GM18873 (cell line): ENCODE data around the gene WNT2.
"Not testable (repeated sequence)": the region's sequence is repeated elsewhere in the genome, so short reads cannot be mapped to it uniquely, and the experiment has no call there.

Experiments
- ATAC-seq: cut with Tn5 transposase; IDR thresholded peaks from one replicate; pipeline ENCODE4 v1.9.1; 2021; ENCODE audit warnings: mild to moderate bottlenecking, moderate library complexity, moderate number of reproducible peaks; ENCODE audit not compliant: unreplicated experiment, low FRiP score

WNT2 gene

DNA sequence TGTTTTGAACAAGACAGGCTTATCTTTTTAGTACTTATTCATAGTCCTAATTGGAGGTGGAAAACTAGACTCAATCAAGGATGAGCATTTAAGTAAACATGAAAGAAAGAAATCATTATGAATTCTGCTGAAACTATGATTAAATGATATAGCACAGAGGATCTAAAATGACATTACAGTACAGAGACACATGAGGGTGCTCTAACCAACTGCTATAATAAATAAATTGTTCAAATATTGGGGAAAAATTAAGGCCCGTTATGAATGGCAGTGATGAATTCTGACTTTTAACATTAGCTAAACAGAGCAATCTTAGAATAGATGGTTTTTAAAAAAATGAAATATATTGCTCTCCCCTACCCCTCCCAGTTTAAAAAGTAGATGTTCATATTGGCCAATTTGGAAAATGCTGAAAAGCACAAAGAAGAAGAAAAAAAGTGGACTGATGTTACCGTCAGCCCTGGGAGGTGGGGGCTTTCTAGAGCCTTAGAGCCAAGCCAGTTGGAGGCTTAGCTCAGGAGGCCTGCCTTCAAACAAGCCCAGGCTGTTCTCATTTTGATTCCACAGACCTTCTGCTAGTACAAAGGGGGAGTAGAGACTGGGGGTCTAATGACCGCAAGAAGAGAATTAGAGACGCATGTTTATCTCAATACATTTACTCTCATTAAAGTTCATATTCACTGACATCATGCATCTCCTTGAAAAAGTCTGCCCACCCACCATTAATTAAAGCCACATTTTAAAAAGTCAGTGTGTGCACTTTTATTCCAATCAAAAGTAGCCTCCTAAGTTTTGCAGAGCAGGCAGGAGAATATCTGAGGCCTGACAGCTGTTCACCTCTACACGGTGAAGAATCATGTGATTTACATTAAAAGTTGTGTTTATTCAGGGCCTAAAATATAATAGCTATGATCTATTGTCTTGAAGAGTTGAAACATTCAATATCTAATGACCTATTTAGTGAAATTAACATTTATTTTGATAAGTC is 10.0 kb downstream of the WNT2 start:
- ATAC-seq = no peak

DNA sequence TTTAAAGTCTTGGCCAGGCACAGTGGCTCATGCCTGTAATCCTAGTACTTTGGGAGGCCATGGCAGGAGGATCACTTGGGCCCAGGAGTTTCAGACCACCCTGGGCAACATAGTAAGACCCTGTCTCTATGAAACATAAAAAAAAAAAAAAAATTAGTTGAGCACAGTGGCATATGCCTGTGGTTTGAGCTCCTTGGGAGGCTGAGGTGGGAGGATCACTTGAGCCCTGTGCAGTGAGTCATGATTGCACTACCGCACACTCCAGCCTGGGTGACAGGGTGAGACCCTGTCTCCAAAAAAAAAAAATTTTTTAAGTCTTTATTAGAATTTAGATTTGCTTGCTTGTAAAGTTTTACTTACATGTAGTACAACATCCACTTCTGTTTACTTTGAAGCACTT is 14.0 kb downstream of the WNT2 start:
- ATAC-seq = no peak

DNA sequence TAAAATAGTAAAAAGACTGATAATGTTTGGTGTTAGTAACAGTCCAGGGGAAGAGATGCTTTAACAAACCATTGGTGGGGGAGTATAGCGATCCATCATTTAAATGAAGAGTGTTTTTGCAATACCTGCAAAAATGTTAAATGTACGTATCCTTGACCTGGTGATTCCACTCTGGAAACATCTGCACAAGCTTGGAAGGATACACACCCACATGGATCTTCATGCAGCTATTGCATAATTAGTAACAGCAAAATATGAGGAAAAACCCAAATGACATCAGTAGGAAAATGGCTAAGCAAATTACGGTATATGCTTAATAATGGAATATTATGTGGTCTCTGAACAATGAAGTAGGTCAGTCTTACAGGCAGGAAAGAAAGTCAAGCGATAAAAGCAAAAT is 20.5 kb downstream of the WNT2 start:
- no peak for ATAC-seq

DNA sequence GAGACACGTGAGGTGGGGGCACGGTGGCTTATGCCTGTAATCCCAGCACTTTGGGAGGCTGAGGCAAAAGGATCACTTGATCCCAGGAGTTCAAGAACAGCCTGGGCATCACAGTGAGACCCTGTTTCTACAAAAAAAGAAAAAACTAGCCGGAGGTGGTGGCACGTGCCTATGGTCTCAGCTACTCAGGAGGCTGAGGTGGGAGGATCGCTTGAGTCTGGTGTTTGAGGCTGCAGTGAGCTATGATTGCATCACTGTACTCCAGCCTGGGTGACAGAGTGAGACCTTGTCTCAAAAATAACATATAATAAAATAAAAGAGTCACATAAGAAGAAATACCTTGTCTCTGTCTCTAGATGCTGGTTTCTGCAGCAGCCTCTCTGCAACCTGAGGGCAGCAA is 22.4 kb downstream of the WNT2 start:
- not testable (repeated sequence) for ATAC-seq

DNA sequence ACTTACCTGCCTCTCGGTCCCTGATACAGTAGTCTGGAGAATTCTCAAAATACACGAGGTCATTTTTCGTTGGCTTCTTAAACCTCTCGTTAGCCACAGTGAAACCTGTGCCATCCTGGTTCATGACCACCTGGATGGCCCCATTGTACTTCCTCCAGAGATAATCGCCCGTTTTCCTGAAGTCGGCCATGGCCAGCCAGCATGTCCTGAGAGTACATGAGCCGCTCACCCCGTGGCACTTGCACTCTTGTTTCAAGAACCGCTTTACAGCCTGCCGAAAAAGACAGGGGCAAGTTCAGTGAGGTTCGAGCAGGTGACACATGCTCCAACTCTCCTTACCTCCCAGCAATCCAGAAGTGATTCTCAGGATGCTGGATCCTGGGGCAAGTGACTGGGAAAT is 25.3 kb downstream of the WNT2 start:
- ATAC-seq = no peak

DNA sequence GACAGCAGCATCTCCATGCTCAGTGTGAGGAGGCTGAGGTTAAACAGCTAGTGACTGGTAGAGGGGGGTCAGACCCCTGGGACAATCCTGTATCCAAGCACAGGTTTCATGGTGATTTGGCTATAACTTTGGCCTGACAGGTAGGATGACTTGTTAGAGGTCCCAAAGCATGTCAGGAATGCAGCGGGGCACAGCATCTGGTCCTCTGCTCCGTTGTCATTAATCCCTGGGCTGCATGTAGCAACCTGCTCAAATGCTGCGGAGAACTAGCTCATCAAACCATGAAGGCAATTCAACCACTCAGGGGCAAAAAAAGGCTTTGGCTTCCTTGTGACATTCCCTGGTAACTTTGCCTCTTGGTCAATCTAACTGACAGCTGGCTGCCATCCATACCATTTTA is 26.8 kb downstream of the WNT2 start:
- ATAC-seq = no peak

DNA sequence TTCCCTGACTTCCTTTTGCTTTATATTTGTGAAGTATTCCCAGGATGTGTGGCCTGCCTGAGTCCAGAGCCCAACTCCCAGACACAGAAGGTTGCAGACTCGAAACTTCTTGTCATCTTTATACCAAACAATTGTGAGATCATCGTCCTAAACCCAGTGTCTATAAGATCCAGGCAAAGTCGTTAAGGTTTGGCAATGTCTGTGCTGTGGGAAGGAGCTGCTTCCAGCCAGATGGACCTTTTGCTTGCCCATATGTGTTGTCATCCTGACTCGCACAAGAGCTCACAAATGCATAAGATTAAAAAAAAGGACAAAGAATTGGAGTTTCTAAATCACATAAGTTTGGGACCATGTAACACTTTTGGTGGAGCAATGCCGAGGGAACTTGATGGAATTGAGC is 37.0 kb downstream of the WNT2 start:
- ATAC-seq = no peak

DNA sequence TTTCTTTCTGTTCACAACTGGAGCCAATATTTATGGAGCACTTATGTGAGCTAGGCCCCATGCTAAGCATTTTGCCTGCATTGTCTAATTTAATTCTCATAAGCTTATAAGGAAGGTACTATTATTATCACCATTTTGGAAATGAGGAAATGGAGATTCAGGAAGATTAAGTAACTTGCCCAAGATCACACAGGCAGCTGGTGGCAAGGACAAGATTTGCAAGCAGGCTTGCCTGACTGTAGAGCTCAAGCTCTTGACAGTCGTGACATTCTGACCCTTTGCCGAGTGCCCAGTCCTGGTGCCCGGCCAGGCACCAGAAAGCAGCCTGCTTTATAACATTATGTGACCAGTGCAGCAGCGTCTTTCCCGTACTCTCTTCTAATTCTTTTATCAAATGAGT is 38.2 kb downstream of the WNT2 start:
- ATAC-seq = no peak

DNA sequence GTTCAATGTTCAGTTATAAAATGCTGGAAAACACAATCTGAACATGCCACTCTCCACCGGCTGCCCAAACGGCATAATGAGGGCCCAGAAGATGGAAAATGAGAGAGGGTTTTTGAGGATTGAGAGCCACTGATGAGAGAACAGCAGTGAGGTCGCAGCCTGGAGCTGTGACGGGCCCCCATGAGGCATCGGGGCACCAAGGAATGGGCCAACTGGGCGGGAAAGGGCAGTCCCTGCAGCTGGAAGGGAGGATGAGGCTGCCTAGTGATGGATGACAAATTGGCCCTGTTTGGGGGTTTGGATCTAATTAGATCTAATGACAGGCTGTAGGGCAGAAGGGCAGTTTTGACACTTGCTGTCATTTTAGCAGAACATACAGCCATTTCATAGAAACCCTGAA is 39.1 kb downstream of the WNT2 start:
- ATAC-seq = no peak

DNA sequence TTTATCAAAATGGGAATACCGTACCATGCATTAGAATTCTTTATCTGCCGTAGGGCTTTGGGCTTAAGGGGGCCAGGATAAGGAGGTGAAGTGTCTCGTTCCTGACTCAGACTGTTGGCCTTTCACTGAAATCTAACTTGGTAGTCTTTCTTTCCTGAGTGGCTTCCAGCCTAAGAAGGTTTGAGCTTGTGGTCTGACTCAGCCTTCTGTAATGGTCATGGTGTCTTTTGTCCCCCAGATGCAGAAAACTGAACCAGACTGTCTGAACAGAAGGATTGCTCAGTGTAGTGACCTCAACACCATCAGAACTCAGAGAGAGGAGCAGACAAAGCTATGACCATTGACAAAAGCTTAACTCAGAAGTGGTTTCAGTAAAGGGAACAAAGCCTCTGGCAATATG is 39.5 kb downstream of the WNT2 start:
- no peak for ATAC-seq

DNA sequence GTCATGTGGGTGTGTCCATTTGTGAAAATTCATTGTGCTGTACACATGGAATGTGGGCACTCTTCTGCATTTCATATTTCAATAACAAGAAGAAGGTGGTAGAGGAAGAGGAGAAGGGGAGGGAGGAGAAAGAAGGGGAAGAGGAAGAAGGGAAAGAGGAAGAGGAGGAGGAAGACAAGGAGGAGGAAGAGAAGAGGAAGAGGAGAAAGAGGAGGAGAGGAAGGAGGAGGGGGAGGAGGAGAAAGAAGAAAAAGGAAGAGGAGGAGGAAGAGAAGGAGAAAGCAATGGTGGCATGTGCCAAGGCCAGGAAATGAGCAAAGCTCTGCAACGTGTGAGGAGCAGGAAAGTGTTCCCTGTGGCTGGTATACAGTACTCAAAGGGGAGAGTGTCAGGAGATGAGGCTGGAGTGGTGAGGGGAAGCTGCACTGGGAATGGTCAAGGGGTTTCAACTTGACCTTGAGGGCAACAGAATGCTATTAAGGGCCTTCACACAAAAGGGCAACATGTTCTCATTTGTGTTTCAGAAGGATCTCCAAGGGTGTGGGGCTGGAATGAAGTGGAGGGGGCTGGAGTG is 40.5 kb downstream of the WNT2 start:
- no peak for ATAC-seq

DNA sequence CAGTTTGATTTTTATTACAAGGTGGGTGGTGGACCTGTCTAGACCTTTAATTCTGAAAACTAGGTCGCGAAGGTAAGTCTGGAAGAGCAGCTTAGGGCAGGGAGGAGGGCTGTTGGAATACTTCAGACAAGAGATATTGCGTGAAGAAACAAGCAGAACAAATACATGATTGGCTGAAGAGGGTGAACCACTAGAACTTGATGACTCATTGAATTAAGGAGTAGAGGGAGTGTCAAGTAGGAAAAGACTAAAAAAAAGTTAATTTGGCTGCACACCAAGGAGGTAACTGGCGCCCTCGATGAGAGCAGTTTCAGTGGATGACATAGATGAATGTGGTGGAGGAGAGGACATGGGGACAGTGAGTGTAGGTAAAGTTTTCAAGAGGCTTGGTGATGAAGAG is 41.3 kb downstream of the WNT2 start:
- ATAC-seq = no peak

DNA sequence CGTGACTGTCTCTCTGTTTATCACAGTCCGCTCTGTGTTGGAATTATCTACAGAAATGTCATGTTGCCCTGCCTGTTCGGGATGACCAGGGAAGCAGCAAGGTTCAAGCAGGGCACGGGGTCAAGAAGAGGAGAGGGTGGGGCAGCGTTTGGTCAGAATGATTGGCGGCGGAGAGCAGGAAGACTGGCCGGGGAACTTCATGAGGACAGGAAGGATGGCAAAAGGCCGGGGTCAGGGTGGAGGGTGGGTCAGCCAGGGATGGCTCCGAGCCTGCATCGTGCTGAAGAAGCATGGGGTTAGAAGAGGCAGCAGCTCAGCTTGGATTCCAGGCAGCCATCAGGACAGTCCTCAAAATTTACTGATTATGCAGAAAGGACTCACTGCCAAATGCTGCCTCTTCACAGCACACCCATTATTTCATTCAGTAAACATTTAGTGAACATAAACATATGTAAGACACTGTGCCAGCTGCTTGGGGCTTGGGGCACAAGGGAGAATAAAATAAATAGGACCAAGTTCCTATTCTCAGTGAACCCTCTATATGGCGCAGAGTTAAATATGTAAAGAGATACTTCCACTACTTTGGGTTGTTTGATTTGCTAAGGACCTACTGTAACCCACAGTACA is 42.8 kb downstream of the WNT2 start:
- ATAC-seq = no peak

DNA sequence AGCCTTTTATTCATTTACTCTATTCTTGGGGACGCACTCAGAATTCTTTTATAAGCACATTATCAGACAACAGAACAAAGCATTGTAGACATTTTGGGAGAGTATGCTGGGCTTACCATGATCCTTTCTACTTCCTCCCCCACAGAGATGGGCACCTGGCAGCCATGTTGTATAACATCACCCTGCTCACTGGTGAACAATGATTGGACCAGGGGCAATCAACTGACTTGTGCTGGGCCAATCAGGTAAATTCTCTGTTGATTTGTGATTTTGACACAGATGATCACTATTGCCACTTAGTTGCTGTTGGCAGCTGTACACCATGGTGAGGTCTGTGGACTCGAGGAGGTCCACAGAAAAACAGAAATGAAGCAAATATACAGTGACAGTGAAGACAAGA is 43.7 kb downstream of the WNT2 start:
- no peak for ATAC-seq

DNA sequence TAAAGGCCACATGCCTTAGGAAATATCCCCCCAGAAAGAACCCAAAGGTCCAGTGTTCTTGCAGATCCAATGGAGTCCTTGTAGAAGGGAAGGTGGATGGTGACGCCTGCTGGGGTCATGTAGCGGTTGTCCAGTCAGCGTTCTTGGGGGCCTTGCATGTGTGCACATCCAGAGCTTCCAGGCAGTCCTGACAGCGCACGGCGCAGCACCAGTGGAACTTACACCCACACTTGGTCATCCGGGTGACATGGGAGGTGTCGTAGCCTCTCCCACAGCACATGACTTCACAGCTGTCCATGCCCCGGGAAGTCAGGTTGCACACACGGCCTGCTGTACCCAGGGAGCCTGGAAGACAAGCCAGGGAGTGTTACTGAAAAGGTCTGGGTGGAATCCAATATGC is 44.8 kb downstream of the WNT2 start:
- no peak for ATAC-seq

DNA sequence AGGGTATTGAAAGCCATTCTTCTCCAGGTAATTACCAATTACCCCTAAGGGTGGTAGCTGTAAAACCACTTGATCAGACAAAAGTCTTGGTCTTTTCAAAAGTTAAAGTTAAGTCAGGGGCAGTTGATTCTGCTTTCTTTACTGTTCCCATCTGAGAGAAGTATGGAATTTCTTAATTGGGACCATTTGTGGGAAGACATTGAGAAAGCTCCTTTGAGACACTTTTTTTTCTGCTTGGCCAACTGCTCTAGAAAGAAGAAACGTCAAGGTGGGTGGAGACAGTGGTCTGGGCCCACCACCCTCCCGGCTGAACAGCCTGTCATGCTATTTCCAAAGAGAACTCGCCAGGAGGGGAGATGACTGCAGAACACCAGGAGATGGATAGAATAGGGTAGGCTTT is 45.3 kb downstream of the WNT2 start:
- no peak for ATAC-seq

DNA sequence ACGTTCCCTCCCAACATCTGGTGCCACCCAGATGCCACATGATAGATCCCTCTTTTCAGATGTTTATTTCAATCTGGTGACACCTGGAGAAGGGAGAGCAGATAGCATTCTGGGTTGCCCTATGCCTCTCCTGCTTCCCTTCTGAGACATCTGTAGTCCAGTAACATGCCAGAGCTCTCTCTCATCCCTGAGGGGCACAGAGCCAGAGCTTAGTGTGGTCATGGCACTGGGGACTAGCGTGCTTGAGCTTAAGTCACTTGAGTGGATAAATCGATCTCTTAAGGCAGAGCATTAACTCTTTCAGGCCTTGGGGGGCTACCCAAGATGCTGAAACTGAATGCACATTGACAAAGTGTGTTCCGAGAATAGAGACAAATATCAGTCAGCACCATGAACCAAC is 47.9 kb downstream of the WNT2 start:
- ATAC-seq = no peak

DNA sequence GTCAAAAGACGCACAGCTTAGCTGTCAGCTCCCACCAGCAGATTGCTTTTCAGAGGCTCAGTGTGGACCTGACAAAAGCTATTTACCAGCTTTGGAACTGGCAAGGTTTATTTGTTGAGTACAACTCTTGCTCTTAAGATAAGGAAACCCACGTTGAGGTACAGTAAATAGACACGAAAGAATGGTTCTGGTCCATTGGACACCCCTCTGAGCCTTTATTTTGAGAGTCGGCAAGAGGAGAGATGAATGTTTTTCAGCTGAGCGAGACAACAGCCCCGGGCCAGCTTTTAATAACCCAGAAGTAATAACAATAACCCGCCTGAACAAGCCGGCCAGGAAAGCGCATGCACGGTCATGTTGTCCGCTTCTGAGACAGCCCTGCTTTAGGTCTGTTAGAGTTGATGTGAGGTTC is 49.0 kb downstream of the WNT2 start:
- ATAC-seq = no peak

DNA sequence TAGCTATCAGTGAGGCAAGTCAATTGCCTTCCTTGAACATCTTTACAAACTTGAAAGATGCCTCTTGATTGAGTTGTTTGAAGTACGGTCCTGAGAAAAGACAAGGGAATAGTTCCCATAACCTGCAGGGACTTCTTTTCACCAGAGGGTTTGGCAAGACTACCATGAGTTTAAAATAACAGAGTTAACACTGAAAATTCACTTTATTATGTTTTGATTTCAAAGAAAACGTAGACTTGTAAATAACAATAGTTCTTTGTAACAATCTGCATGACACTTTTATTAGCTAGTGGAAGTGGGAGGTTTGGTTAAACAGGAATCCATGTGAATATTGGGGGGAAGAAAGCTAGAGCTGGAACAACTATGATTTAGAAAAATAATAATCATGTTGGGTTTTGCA is 49.5 kb downstream of the WNT2 start:
- ATAC-seq = no peak

DNA sequence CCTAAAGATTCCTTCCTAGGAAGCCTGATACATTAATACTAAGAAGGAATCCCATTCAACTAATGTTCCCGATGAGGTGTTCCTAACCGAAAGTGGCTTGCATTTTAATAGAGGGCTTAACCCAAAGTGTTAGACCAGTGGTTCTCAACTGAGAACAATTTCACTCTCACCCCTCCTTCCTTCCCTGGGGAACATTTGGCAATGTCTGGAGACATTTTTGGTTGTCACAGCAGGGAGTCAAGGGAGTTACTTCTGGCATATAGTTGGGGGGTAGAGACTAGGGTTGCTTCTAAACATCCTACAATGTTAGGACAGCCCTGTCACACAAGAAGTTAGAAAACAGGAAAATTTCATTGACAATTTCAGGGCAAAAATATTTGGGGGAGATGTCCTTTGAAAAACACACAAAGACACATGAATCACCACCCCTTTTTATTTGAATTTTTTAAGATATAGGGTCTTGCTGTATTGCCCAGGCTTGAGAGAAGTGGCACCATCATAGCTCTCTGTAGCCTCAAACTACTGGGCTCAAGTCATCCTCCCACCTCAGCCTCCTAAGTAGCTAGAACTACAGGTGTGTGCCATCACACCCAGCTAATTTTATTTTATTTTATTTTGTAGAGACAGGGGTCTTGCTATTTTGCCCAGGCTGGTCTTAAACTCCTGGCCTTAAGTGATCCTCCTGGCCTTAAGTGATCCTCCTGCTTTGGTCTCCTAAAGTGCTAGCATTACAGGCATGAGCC is 50.7 kb downstream of the WNT2 start:
- no peak for ATAC-seq

DNA sequence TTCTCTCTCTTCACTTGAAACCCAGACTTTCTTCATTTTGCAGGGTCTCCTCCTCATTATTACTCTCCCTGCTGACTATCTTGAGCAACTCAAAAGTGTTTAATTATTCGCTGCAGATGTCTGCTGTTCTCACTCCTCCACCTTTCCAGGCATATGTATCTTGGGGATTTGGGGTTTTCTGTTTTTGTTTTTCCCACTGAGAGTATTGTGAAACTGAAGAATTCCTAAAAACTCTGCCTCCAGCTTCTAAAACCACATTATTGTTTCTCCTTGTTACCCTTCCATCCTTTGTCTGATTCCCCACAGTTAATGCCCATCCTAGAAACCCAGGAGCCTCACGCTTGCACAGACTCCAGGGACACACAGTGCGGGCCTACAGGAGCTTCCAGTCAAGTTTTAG is 51.3 kb downstream of the WNT2 start:
- ATAC-seq = no peak
